ENCODE results near the gene PKP3. TPM values are rescaled to one million over a fixed set of nuclear protein-coding genes. Genes with fewer than 3 reads are reported as not detected.

The PKP3 gene
- total and polyA plus RNA-seq, 2 donors (not counting 1 experiment from before 2014, with no cell fraction given), result 0.78 TPM; not detected in 1

DNA sequence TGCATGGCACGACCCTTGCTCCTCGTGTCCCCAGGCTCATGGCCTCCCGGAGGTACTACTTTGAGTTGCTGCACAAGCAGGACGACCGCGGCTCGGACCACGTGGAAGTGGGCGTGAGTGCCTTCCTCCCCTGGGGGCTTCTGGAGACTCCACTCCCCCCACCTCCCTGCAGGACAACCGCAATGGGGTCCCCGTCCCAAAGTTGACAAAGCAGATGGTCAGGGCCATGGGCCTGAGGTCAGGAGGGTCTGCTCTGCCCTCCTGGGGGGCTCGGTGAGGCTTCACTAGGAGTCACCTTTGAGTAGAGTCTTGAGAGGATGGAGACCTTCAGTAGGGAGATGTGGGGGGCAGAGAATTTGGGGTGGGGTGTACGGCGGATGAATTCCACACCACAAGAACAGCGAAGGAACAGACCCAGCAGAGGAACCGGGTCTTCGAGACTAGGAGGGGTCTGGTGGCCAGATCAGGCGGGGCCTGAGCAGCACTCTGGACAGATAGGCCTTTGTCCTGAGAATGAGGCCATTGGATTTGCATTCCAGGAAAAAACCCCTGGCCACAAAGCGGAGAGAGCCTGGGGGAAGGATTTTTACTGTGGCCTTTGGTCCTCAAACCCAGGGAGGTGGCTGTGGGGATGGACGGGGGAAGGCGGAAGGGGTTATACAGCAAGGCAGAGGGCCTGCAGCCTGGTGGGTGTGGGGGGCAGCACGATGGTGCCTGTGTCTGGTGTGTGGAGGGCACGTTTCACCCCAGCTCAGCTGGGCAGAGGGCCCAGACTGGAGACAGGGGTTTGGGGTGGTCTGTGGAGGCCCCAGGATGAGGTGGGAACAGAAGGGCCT, 20.1 kb upstream of the PKP3 start:
- Mint-ChIP-seq H3K27me3 (peaks cover 23% of the 10 kb centered on the region), H3K9me3 (ENCODE audit: insufficient read depth) (no peaks in the 10 kb centered on the region), H3K4me3 (no peak overlapping the region), H3K4me1 (peaks cover 4% of the 10 kb centered on the region), H3K27ac (peak overlapping the region; percentile 61)
- Histone ChIP-seq H3K79me2 (ENCODE audit: control insufficient read depth, insufficient read depth, low read length) (no peaks in the 10 kb centered on the region), H3K4me1 (ENCODE audit: control insufficient read depth in 2 of 2, insufficient read depth in 2 of 2, low read length in 2 of 2) (no peaks in the 10 kb centered on the region), H3K36me3 (replicated peaks in 1 of 2; ENCODE audit: control extremely low read depth in 1 of 2, control insufficient read depth in 1 of 2, extremely low read depth in 1 of 2, insufficient read depth in 2 of 2, low read length in 1 of 2) (no peaks in the 10 kb centered on the region), H3K9ac (ENCODE audit: low read length) (no peak overlapping the region), H2AFZ (ENCODE audit: insufficient read depth, low read depth, low read length, poor library complexity, severe bottlenecking) (no peak overlapping the region), H3K27me3 (replicated peaks in 1 of 4; ENCODE audit: control extremely low read depth in 1 of 4, control insufficient read depth in 3 of 4, insufficient read depth in 4 of 4, low read length in 3 of 4) (peaks cover 0 to 21% (median 4%) of the 10 kb centered on the region in 4 experiments), H3K9me3 (ENCODE audit: control extremely low read depth in 1 of 3, control insufficient read depth in 2 of 3, insufficient read depth in 1 of 3, low read length in 2 of 3) (peaks cover 0 to 4% (median 0%) of the 10 kb centered on the region in 3 donors), H3K4me3 (ENCODE audit: control extremely low read depth in 1 of 5, extremely low read depth in 1 of 5, insufficient read depth in 1 of 5, low read depth in 2 of 5, low read length in 4 of 5) (no peak overlapping the region), H3K4me2 (replicated peaks; ENCODE audit: low read depth, low read length, poor library complexity, severe bottlenecking) (no peak overlapping the region), H3K27ac (ENCODE audit: low read length in 2 of 2) (no peak overlapping the region), H4K20me1 (ENCODE audit: control insufficient read depth, insufficient read depth, low read length, poor library complexity, severe bottlenecking) (no peaks in the 10 kb centered on the region)
- ATAC-seq (ENCODE audit: low read depth) (no peak), DNase-seq (no peak)
- ChIA-PET POLR2A (interaction anchor here (0.6 kb wide), 1 partner anchor 44 kb away, joined by 3 read pairs; no protein-coding TSS in a partner anchor), CTCF (no interaction called here)
- no peak for TF ChIP-seq EZH2 (IDR thresholded peaks at IDR 0.05; ENCODE audit: borderline replicate concordance, insufficient read depth, low read depth, low read length, poor library complexity, severe bottlenecking)
- TF ChIP-seq, protein P1, sequence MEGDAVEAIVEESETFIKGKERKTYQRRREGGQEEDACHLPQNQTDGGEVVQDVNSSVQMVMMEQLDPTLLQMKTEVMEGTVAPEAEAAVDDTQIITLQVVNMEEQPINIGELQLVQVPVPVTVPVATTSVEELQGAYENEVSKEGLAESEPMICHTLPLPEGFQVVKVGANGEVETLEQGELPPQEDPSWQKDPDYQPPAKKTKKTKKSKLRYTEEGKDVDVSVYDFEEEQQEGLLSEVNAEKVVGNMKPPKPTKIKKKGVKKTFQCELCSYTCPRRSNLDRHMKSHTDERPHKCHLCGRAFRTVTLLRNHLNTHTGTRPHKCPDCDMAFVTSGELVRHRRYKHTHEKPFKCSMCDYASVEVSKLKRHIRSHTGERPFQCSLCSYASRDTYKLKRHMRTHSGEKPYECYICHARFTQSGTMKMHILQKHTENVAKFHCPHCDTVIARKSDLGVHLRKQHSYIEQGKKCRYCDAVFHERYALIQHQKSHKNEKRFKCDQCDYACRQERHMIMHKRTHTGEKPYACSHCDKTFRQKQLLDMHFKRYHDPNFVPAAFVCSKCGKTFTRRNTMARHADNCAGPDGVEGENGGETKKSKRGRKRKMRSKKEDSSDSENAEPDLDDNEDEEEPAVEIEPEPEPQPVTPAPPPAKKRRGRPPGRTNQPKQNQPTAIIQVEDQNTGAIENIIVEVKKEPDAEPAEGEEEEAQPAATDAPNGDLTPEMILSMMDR (IDR thresholded peaks at IDR 0.05), result no peak
- intact Hi-C loops (cut with micrococcal nuclease), result no loop called here
- 86% methylated on average over 22 of the region's 23 CpGs for WGBS (ENCODE audit: insufficient coverage)
